Measurements from ENCODE around the gene BEND4.

BEND4 gene

GRCh38 chr4:42066402-42066801 lies 86.1 kb downstream of the BEND4 start:
- TF ChIP-seq ZFX (IDR thresholded peaks at IDR 0.05), result no peak
- TF ChIP-seq, protein P1, sequence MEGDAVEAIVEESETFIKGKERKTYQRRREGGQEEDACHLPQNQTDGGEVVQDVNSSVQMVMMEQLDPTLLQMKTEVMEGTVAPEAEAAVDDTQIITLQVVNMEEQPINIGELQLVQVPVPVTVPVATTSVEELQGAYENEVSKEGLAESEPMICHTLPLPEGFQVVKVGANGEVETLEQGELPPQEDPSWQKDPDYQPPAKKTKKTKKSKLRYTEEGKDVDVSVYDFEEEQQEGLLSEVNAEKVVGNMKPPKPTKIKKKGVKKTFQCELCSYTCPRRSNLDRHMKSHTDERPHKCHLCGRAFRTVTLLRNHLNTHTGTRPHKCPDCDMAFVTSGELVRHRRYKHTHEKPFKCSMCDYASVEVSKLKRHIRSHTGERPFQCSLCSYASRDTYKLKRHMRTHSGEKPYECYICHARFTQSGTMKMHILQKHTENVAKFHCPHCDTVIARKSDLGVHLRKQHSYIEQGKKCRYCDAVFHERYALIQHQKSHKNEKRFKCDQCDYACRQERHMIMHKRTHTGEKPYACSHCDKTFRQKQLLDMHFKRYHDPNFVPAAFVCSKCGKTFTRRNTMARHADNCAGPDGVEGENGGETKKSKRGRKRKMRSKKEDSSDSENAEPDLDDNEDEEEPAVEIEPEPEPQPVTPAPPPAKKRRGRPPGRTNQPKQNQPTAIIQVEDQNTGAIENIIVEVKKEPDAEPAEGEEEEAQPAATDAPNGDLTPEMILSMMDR (conservative IDR thresholded peaks at IDR 0.05), result no peak
- no peak overlapping the region for H3K27ac ChIP-seq

Data from C4-2B (cell line).